ENCODE results near the gene BPIFA3. TPM values are rescaled to one million over a fixed set of nuclear protein-coding genes. Genes with fewer than 3 reads are reported as not detected.

BPIFA3 gene
- total and polyA plus RNA-seq, 2 of the 13 experiments (the other 11 are each of a cell fraction or from before 2014, with no cell fraction given) = not detected

DNA sequence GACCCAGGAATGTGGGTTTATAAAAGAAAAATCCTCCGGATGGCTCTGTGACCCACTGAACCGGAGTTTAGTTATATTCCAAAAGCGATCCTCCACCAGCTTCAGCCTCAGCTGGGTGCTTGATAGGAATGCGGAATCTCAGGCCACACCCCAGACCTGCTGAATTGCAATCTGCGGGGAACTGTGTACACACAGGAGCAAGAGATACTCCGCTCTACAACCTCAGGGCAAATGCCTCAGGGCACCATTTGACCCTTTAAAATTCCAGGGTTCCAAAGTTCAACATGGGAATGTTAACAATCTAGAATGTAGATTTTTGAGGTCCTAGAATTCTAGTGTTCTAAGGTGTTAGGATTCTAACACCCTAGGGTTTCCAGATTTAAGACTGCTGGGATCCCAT, 38.4 kb upstream of the BPIFA3 start (continued):
- peak; percentile 23; the same call in 1 of the 2 replicates for TF ChIP-seq RARA (CRISPR knock-in tag; IDR thresholded peaks at IDR 0.05)

DNA sequence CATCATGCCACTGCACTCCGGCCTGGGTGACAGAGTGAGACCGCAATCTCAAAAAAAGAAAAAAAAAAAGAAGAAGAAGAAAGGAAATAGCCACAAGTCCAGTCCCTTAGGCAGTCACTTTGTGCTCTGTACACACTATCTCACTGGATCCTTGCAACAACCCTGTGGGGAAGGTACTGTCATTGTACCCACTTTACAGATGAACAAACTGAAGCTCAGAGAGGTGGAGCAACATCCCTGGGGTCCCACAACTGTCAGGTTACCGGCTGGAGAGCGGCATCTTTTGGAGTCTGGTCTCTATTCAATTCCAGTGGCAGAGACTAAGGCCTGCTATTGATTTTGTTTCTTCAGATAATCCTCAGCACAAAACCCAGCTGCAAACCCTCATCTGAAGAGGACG, 37.0 kb upstream of the BPIFA3 start:
- CTCF ChIA-PET (ENCODE audit: low intra/inter-chr PET ratio, low total read pairs) = no interaction called here
- Histone ChIP-seq H3K36me3 (replicated peaks in 1 of 2; ENCODE audit: control insufficient read depth in 1 of 2, insufficient read depth in 2 of 2, low read length in 2 of 2) (no peaks in the 10 kb centered on the region), H3K79me2 (ENCODE audit: insufficient read depth, low read length) (no peaks in the 10 kb centered on the region), H3K9ac (ENCODE audit: insufficient read depth, low read depth, low read length) (no peak overlapping the region), H3K9me3 (ENCODE audit: low read length) (no peaks in the 10 kb centered on the region), H4K20me1 (ENCODE audit: insufficient read depth, low read length) (no peaks in the 10 kb centered on the region), H3K27me3 (ENCODE audit: control insufficient read depth in 1 of 2, insufficient read depth in 2 of 2, low read length in 2 of 2) (peaks cover 3 to 23% of the 10 kb centered on the region in 2 experiments; a peak in 2 of 5 replicates), H3K4me1 (ENCODE audit: insufficient read depth, low read length) (peaks cover 8% of the 10 kb centered on the region), H3K4me3 (replicated peaks in 1 of 3; ENCODE audit: insufficient read depth in 1 of 3, low read depth in 2 of 3, low read length in 3 of 3) (no peak overlapping the region), H2AFZ (ENCODE audit: low read length) (no peak overlapping the region), H3K4me2 (ENCODE audit: low read depth, low read length) (no peak overlapping the region), H3K27ac (ENCODE audit: extremely low read length, insufficient read depth, low read length) (no peak overlapping the region)
- no TSS peak for BruUV-seq (replicated peaks)
- in situ Hi-C loops (cut with HindIII; ENCODE audit: extremely low pct_ligation_motif_present, low pct_unique_long_range_greater_than_20kb) = no loop called here
- WGBS (ENCODE audit: low lambda C conversion rate) = 54% methylated on average over 5 of the region's 5 CpGs
- POLR2A ChIA-PET = no interaction called here
- ATAC-seq (no peak), DNase-seq (ENCODE audit: low spot score) (no peak), FAIRE-seq (no peak)
- TF ChIP-seq SAP130 (CRISPR knock-in tag; IDR thresholded peaks at IDR 0.05; ENCODE audit: low read depth) (no peak), ZNF629 (CRISPR knock-in tag; conservative IDR thresholded peaks at IDR 0.05) (peak; percentile 61)
- intact Hi-C loops (cut with micrococcal nuclease; ENCODE audit: unreplicated experiment) = no loop called here

DNA sequence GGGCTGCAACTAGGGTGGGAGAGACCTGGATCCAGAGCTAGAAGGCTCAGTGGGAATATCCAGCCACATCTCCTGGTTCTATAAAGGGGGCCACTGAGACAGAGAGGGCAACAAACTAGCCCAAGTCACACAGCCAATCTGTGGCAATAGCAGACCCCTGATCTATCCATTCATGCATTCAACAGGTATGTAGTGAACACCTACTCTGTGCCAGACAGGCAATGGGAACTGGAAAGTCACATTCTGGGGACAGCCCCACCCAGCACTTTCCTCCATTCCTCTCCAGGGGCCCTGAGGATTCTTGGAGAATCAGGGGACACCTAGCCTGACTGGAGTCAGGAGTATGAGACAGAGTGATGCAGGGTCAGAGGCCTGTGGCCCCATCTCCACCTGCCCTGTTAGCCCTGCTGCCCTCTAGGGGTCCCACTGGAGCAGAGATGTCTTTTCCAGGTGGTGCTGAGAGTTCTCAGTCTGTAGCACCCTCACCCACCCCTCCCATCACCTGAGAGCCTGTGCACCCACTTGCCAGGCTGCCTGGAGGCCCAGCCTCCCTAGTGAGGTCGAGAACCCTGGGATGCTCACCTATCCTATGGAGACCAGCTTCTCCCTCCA, 35.6 kb upstream of the BPIFA3 start:
- no peak overlapping the region for H3K9ac ChIP-seq (ENCODE audit: insufficient read depth, low read depth, low read length)
- intact Hi-C loops (cut with micrococcal nuclease; ENCODE audit: unreplicated experiment) = no loop called here
- DNase-seq (ENCODE audit: low spot score) = no peak
- peaks cover 2 to 19% of the 10 kb centered on the region in 2 experiments; a peak in 2 of 5 replicates for H3K27me3 ChIP-seq (ENCODE audit: control insufficient read depth in 1 of 2, insufficient read depth in 2 of 2, low read length in 2 of 2)
- no peaks in the 10 kb centered on the region for H3K79me2 ChIP-seq (ENCODE audit: insufficient read depth, low read length)
- no TSS peak for BruUV-seq (replicated peaks)
- WGBS (ENCODE audit: low lambda C conversion rate) = no CpG with 5 or more reads among the region's 1 CpG
- ATAC-seq = peak; percentile 74
- ChIA-PET CTCF (ENCODE audit: low intra/inter-chr PET ratio, low total read pairs) (no interaction called here), POLR2A (no interaction called here)
- FAIRE-seq = no peak
- H3K27ac ChIP-seq (ENCODE audit: extremely low read length, insufficient read depth, low read length) = no peak overlapping the region
- in situ Hi-C loops (cut with HindIII; ENCODE audit: extremely low pct_ligation_motif_present, low pct_unique_long_range_greater_than_20kb) = no loop called here
- H2AFZ ChIP-seq (ENCODE audit: low read length) = no peak overlapping the region
- no peaks in the 10 kb centered on the region for H3K9me3 ChIP-seq (ENCODE audit: low read length)
- H3K36me3 ChIP-seq (replicated peaks in 1 of 2; ENCODE audit: control insufficient read depth in 1 of 2, insufficient read depth in 2 of 2, low read length in 2 of 2) = no peaks in the 10 kb centered on the region
- no peak overlapping the region for H3K4me2 ChIP-seq (ENCODE audit: low read depth, low read length)
- H3K4me3 ChIP-seq (replicated peaks in 1 of 3; ENCODE audit: insufficient read depth in 1 of 3, low read depth in 2 of 3, low read length in 3 of 3) = no peak overlapping the region
- no peaks in the 10 kb centered on the region for H4K20me1 ChIP-seq (ENCODE audit: insufficient read depth, low read length)
- peaks cover 8% of the 10 kb centered on the region for H3K4me1 ChIP-seq (ENCODE audit: insufficient read depth, low read length)
- TF ChIP-seq ZNF354B (CRISPR knock-in tag; IDR thresholded peaks at IDR 0.05) (no peak), ZFP36L1 (CRISPR knock-in tag; IDR thresholded peaks at IDR 0.05) (no peak), PLRG1 (conservative IDR thresholded peaks at IDR 0.05) (no peak)
- TF ChIP-seq, protein P1, sequence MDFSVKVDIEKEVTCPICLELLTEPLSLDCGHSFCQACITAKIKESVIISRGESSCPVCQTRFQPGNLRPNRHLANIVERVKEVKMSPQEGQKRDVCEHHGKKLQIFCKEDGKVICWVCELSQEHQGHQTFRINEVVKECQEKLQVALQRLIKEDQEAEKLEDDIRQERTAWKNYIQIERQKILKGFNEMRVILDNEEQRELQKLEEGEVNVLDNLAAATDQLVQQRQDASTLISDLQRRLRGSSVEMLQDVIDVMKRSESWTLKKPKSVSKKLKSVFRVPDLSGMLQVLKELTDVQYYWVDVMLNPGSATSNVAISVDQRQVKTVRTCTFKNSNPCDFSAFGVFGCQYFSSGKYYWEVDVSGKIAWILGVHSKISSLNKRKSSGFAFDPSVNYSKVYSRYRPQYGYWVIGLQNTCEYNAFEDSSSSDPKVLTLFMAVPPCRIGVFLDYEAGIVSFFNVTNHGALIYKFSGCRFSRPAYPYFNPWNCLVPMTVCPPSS (IDR thresholded peaks at IDR 0.05) = no peak
- TF ChIP-seq, protein P2, sequence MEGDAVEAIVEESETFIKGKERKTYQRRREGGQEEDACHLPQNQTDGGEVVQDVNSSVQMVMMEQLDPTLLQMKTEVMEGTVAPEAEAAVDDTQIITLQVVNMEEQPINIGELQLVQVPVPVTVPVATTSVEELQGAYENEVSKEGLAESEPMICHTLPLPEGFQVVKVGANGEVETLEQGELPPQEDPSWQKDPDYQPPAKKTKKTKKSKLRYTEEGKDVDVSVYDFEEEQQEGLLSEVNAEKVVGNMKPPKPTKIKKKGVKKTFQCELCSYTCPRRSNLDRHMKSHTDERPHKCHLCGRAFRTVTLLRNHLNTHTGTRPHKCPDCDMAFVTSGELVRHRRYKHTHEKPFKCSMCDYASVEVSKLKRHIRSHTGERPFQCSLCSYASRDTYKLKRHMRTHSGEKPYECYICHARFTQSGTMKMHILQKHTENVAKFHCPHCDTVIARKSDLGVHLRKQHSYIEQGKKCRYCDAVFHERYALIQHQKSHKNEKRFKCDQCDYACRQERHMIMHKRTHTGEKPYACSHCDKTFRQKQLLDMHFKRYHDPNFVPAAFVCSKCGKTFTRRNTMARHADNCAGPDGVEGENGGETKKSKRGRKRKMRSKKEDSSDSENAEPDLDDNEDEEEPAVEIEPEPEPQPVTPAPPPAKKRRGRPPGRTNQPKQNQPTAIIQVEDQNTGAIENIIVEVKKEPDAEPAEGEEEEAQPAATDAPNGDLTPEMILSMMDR (CRISPR knock-in tag; IDR thresholded peaks at IDR 0.05) = peak; percentile 52
- TF ChIP-seq, protein P3, sequence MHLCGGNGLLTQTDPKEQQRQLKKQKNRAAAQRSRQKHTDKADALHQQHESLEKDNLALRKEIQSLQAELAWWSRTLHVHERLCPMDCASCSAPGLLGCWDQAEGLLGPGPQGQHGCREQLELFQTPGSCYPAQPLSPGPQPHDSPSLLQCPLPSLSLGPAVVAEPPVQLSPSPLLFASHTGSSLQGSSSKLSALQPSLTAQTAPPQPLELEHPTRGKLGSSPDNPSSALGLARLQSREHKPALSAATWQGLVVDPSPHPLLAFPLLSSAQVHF (CRISPR knock-in tag; IDR thresholded peaks at IDR 0.05) = no peak

All from HepG2 (cell line).